ENCODE results near the gene ATRNL1. TPM values are rescaled to one million over a fixed set of nuclear protein-coding genes. Genes with fewer than 3 reads are reported as not detected.

Gene ATRNL1
- polyA plus RNA-seq, 1 of the 3 experiments (the other 2 are of a cell fraction): 0.67 TPM

GRCh38 chr10:115875172-115875571, 782.0 kb downstream of the ATRNL1 start (continued):
- TF ChIP-seq CTCF (IDR thresholded peaks at IDR 0.05) (no peak), RAD21 (IDR thresholded peaks at IDR 0.05; ENCODE audit: low read length) (no peak), FOXJ3 (CRISPR knock-in tag; IDR thresholded peaks at IDR 0.05) (no peak)

GRCh38 chr10:115879372-115880089, 786.4 kb downstream of the ATRNL1 start:
- POLR2A ChIA-PET: no interaction called here
- Histone ChIP-seq H3F3A (replicated peaks; ENCODE audit: insufficient read depth) (no peaks in the 10 kb centered on the region), H3K4me1 (ENCODE audit: control insufficient read depth in 1 of 2, insufficient read depth in 2 of 2, low read depth in 1 of 2, low read length in 1 of 2) (no peaks in the 10 kb centered on the region; a peak in 1 of 4 replicates), H2AFZ (ENCODE audit: low read depth) (no peak overlapping the region), H3K9me3 (no peaks in the 10 kb centered on the region), H3K27ac (ENCODE audit: low read depth in 2 of 2, low read length in 1 of 2) (no peak overlapping the region), H3K4me3 (ENCODE audit: low read depth in 2 of 2, low read length in 1 of 2) (no peak overlapping the region), H4K20me1 (ENCODE audit: insufficient read depth) (no peaks in the 10 kb centered on the region), H3K79me2 (ENCODE audit: insufficient read depth) (no peaks in the 10 kb centered on the region), H3K27me3 (ENCODE audit: insufficient read depth) (no peaks in the 10 kb centered on the region), H3K4me2 (no peak overlapping the region), H3K36me3 (replicated peaks in 1 of 2; ENCODE audit: control insufficient read depth in 1 of 2, insufficient read depth in 2 of 2, low read length in 1 of 2) (no peaks in the 10 kb centered on the region), H3K9me2 (no peaks in the 10 kb centered on the region), H3K9ac (no peak overlapping the region)
- no peak for DNase-seq
- 44% methylated on average over 6 of the region's 6 CpGs for WGBS (ENCODE audit: low lambda C conversion rate)
- CTCF ChIA-PET: interaction anchor here (0.6 to 1.7 kb wide), 2 partner anchors 173 to 632 kb away, joined by 3 to 4 read pairs; no protein-coding TSS in a partner anchor
- TF ChIP-seq IRF3 (IDR thresholded peaks at IDR 0.05; ENCODE audit: low read depth, low read length) (no peak), MAX (IDR thresholded peaks at IDR 0.05; ENCODE audit: low read depth) (no peak), SIN3A (IDR thresholded peaks at IDR 0.05; ENCODE audit: borderline replicate concordance, low read depth, low read length) (no peak), PBX3 (IDR thresholded peaks at IDR 0.05) (no peak), JUND (IDR thresholded peaks at IDR 0.05) (no peak), GABPA (IDR thresholded peaks at IDR 0.05; ENCODE audit: low read depth) (no peak), ELF1 (IDR thresholded peaks at IDR 0.05) (no peak), FOSL2 (IDR thresholded peaks at IDR 0.05; ENCODE audit: borderline replicate concordance, low read depth) (no peak), RCOR1 (IDR thresholded peaks at IDR 0.05; ENCODE audit: low read length) (no peak), MEF2A (IDR thresholded peaks at IDR 0.05; ENCODE audit: borderline replicate concordance, low read depth) (no peak), CTCF (IDR thresholded peaks at IDR 0.05) (no peak), NRF1 (IDR thresholded peaks at IDR 0.05; ENCODE audit: low read depth, low read length) (no peak), TEAD4 (IDR thresholded peaks at IDR 0.05; ENCODE audit: borderline replicate concordance, insufficient read depth) (no peak), NFIC (IDR thresholded peaks at IDR 0.05; ENCODE audit: borderline replicate concordance) (no peak)
